ENCODE results near the gene VPS26C. TPM values are rescaled to one million over a fixed set of nuclear protein-coding genes. Genes with fewer than 3 reads are reported as not detected.

The VPS26C gene
- polyA plus RNA-seq, 1 of the 3 experiments (the other 2 are of a cell fraction) = 34.8 TPM

DNA sequence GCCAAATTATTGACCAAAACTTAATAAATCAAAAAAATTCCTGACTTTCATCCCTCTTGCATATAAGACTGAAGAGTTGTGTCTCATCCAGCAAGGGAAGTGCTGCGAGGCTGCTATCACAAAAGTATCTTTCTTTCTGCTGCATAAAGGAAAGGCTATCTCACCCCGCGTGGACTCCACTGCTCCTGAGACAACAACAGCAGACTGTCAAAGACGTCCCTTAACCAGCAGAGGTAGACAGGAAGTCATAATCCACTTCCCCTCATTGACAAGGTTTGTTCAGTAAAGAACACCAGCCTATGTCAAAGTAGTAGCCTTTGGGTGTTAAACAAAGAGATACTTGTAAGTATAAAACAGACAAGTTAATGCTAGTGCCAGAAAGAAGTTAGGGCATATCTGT lies 29.4 kb downstream of the VPS26C start (continued):
- TF ChIP-seq, protein P1, sequence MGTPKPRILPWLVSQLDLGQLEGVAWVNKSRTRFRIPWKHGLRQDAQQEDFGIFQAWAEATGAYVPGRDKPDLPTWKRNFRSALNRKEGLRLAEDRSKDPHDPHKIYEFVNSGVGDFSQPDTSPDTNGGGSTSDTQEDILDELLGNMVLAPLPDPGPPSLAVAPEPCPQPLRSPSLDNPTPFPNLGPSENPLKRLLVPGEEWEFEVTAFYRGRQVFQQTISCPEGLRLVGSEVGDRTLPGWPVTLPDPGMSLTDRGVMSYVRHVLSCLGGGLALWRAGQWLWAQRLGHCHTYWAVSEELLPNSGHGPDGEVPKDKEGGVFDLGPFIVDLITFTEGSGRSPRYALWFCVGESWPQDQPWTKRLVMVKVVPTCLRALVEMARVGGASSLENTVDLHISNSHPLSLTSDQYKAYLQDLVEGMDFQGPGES (IDR thresholded peaks at IDR 0.05; ENCODE audit: low read depth, low read length) = no peak
- no peak for TF ChIP-seq JUND (IDR thresholded peaks at IDR 0.05)
- TF ChIP-seq, protein P2, sequence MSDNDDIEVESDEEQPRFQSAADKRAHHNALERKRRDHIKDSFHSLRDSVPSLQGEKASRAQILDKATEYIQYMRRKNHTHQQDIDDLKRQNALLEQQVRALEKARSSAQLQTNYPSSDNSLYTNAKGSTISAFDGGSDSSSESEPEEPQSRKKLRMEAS (IDR thresholded peaks at IDR 0.05; ENCODE audit: low read depth) = no peak
- TF ChIP-seq, protein P3, sequence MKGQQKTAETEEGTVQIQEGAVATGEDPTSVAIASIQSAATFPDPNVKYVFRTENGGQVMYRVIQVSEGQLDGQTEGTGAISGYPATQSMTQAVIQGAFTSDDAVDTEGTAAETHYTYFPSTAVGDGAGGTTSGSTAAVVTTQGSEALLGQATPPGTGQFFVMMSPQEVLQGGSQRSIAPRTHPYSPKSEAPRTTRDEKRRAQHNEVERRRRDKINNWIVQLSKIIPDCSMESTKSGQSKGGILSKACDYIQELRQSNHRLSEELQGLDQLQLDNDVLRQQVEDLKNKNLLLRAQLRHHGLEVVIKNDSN (IDR thresholded peaks at IDR 0.05; ENCODE audit: borderline replicate concordance, low read depth) = no peak
- no peak for TF ChIP-seq NRF1 (IDR thresholded peaks at IDR 0.05; ENCODE audit: low read depth, low read length)
- TF ChIP-seq POLR2AphosphoS5 (IDR thresholded peaks at IDR 0.05; ENCODE audit: low read depth, low read length) = no peak
- TF ChIP-seq TCF12 (IDR thresholded peaks at IDR 0.05) = no peak

DNA sequence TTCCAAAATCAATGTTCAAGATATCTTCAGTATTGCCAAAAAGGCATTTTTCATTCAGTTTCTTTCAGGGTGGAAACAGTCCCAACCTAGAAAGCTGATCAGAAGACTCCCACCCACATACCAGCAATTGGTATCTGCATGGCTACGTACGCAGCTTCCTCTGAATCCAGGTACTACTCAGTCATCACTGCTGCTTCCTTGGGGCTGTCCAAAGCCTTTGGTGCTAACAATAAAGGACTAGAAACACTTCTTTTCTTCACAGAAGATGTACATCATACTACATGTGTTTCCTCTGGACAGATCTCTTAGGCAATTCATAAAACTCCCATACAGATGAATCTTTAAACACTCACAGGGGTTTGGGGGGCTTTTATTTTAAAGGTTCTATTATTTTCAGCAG lies 29.8 kb downstream of the VPS26C start:
- DNase-seq = no peak
- H3K9me3 ChIP-seq = no peaks in the 10 kb centered on the region
- no peak overlapping the region for H3K27ac ChIP-seq (ENCODE audit: low read depth in 2 of 2, low read length in 1 of 2)
- WGBS (ENCODE audit: low lambda C conversion rate) = 100% methylated on average over 2 of the region's 2 CpGs
- H3F3A ChIP-seq (replicated peaks; ENCODE audit: insufficient read depth) = no peaks in the 10 kb centered on the region
- H2AFZ ChIP-seq (ENCODE audit: low read depth) = no peak overlapping the region
- no peaks in the 10 kb centered on the region; a peak in 1 of 4 replicates for H3K4me1 ChIP-seq (ENCODE audit: control insufficient read depth in 1 of 2, insufficient read depth in 2 of 2, low read depth in 1 of 2, low read length in 1 of 2)
- H3K4me3 ChIP-seq (ENCODE audit: low read depth in 2 of 2, low read length in 1 of 2) = no peak overlapping the region
- H4K20me1 ChIP-seq (ENCODE audit: insufficient read depth) = peaks cover 12% of the 10 kb centered on the region
- ChIA-PET POLR2A (no interaction called here), CTCF (no interaction called here)
- H3K4me2 ChIP-seq = no peak overlapping the region
- H3K79me2 ChIP-seq (ENCODE audit: insufficient read depth) = peaks cover 35% of the 10 kb centered on the region
- no peaks in the 10 kb centered on the region for H3K27me3 ChIP-seq (ENCODE audit: insufficient read depth)
- peaks cover 56 to 66% of the 10 kb centered on the region in 2 experiments for H3K36me3 ChIP-seq (replicated peaks in 1 of 2; ENCODE audit: control insufficient read depth in 1 of 2, insufficient read depth in 2 of 2, low read length in 1 of 2)
- no peak overlapping the region for H3K9ac ChIP-seq
- H3K9me2 ChIP-seq = no peaks in the 10 kb centered on the region
- TF ChIP-seq, protein P3 (IDR thresholded peaks at IDR 0.05; ENCODE audit: borderline replicate concordance, low read depth) = no peak
- no peak for TF ChIP-seq JUND (IDR thresholded peaks at IDR 0.05)
- TF ChIP-seq ELF1 (IDR thresholded peaks at IDR 0.05) = no peak
- no peak for TF ChIP-seq TCF12 (IDR thresholded peaks at IDR 0.05)
- TF ChIP-seq FOXJ3 (CRISPR knock-in tag; IDR thresholded peaks at IDR 0.05) = no peak
- no peak for TF ChIP-seq CHD2 (IDR thresholded peaks at IDR 0.05; ENCODE audit: low read length, partially characterized antibody)
- TF ChIP-seq, protein P1 (IDR thresholded peaks at IDR 0.05; ENCODE audit: low read depth, low read length) = no peak
- TF ChIP-seq POLR2AphosphoS5 (IDR thresholded peaks at IDR 0.05; ENCODE audit: low read depth, low read length) = no peak
- TF ChIP-seq RFX5 (IDR thresholded peaks at IDR 0.05; ENCODE audit: low read length) = no peak
- no peak for TF ChIP-seq EZH2phosphoT487 (IDR thresholded peaks at IDR 0.05; ENCODE audit: borderline replicate concordance, low read depth)
- no peak for TF ChIP-seq FOSL2 (IDR thresholded peaks at IDR 0.05; ENCODE audit: borderline replicate concordance, low read depth)
- TF ChIP-seq, protein P4, sequence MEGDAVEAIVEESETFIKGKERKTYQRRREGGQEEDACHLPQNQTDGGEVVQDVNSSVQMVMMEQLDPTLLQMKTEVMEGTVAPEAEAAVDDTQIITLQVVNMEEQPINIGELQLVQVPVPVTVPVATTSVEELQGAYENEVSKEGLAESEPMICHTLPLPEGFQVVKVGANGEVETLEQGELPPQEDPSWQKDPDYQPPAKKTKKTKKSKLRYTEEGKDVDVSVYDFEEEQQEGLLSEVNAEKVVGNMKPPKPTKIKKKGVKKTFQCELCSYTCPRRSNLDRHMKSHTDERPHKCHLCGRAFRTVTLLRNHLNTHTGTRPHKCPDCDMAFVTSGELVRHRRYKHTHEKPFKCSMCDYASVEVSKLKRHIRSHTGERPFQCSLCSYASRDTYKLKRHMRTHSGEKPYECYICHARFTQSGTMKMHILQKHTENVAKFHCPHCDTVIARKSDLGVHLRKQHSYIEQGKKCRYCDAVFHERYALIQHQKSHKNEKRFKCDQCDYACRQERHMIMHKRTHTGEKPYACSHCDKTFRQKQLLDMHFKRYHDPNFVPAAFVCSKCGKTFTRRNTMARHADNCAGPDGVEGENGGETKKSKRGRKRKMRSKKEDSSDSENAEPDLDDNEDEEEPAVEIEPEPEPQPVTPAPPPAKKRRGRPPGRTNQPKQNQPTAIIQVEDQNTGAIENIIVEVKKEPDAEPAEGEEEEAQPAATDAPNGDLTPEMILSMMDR (IDR thresholded peaks at IDR 0.05) = no peak

All from SK-N-SH (cell line).